ENCODE results near the gene C2orf80.

The C2orf80 gene

DNA sequence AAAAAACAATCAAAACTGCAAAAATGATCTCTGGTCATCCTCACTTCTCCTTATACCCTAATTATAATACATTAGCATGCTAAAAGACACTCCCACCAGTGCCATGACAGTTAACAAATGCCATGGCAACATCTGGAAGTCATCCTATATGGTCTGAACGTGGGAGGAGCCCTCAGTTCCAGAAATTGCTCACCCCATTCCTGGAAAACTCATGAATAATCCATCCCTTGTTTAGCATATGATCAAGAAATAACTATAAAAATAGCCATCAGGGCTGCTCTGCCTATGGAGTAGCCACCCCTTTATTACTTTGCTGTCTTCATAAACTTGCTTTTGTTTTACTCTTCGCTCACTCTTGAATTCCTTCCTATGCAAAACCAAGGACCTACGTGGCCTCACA, 5.7 kb upstream of the C2orf80 start:
- peaks cover 11% of the 10 kb centered on the region for H3K27me3 Mint-ChIP-seq
- no peak overlapping the region for H3K27ac Mint-ChIP-seq (ENCODE audit: low read depth)
- no peaks in the 10 kb centered on the region for H3K36me3 Mint-ChIP-seq (ENCODE audit: insufficient read depth)
- DNase-seq (ENCODE audit: low spot score in 2 of 2), result no peak
- H3K4me3 Mint-ChIP-seq, result no peak overlapping the region
- ATAC-seq (replicated peaks; ENCODE audit: extremely low read depth, poor library complexity, severe bottlenecking), result no peak
- H3K9me3 Mint-ChIP-seq, result no peaks in the 10 kb centered on the region
- no peaks in the 10 kb centered on the region for H3K4me1 Mint-ChIP-seq

DNA sequence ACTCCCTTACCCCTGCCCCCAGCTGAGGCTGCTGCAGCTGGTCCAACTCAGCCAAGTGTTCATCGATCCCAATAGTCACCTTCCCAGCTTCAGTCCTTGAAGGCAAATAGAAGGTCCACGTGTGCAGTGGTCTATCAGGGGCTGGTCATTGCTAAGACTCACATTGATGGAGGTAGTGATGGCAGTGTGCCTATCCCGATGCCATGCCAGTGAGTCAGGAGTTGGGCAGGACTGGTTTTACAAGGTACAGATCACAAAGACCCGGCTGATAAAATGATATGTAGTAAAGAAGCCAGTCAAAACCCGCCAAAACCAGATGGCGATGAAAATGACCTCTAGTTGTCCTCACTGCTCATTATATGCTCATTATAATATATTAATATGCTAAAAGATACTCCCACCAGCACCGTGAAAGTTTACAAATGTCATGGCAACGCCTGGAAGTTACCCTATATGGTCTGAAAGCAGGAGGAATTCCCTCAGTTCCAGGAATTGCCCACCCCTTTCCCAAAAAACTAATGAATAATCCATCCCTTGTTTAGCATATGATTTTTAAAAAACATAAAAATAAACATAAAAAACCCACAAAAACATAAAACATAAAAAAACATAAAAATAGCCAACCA, 2.9 kb upstream of the C2orf80 start:
- ATAC-seq (replicated peaks; ENCODE audit: extremely low read depth, poor library complexity, severe bottlenecking), result no peak

DNA sequence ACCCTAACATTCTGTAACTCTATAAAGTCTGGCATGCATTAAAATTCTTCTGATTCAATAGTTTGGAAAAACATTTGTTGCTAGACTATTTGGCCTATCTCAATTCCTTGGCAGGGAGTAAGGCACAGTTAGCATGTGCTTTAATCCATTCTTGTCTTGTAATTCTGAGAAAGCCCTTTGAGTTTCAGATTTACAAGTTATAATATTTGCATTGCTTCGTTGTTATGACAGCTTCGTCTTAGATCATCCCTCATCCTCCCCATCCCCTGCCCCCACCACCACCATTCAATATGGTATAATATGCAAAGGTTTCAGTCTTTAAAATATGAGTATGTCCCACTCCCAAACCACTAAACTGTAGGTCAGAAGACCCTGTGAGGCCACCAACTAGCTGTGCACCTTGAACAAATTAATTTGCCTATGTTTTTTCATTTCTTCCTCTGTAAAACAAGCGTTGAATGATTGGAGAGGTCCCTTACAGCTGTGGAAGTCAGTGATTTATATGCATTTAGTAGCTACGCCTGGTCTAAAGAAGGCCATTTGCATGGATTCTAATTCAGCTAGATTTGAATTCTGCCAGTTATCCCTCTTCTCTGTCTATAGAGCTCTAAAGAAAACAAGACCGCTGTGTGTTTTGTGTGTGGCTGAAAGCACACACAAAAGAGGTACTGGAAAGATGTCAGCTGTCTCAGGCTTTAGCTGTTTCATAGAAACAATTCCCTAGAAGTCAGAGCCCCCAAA, 591 bp downstream of the C2orf80 start:
- Mint-ChIP-seq H3K4me3 (no peak overlapping the region), H3K4me1 (no peaks in the 10 kb centered on the region), H3K9me3 (no peaks in the 10 kb centered on the region), H3K27ac (ENCODE audit: low read depth) (no peak overlapping the region), H3K36me3 (ENCODE audit: insufficient read depth) (no peaks in the 10 kb centered on the region), H3K27me3 (peaks cover 26% of the 10 kb centered on the region)
- DNase-seq (ENCODE audit: low spot score in 2 of 2) (no peak), ATAC-seq (replicated peaks; ENCODE audit: extremely low read depth, poor library complexity, severe bottlenecking) (no peak)

More for the DNA sequence above, 2.9 kb upstream of the C2orf80 start:
- Mint-ChIP-seq H3K27ac (ENCODE audit: low read depth) (no peak overlapping the region), H3K36me3 (ENCODE audit: insufficient read depth) (no peaks in the 10 kb centered on the region), H3K4me3 (no peak overlapping the region), H3K9me3 (no peaks in the 10 kb centered on the region), H3K27me3 (peaks cover 18% of the 10 kb centered on the region), H3K4me1 (no peaks in the 10 kb centered on the region)
- no peak for DNase-seq (ENCODE audit: low spot score in 2 of 2)

- Mint-ChIP-seq H3K27me3 (peaks cover 45% of the 10 kb centered on the region), H3K36me3 (ENCODE audit: insufficient read depth) (no peaks in the 10 kb centered on the region)
Measured at GRCh38 chr2:208186893-208187292, 2.9 kb downstream of the C2orf80 start.

GRCh38 chr2:208186465-208186864, 3.4 kb downstream of the C2orf80 start:
- H3K4me3 Mint-ChIP-seq, result no peak overlapping the region
- H3K27me3 Mint-ChIP-seq, result peaks cover 45% of the 10 kb centered on the region
- no peaks in the 10 kb centered on the region for H3K36me3 Mint-ChIP-seq (ENCODE audit: insufficient read depth)
- H3K27ac Mint-ChIP-seq (ENCODE audit: low read depth), result no peak overlapping the region
- ATAC-seq (replicated peaks; ENCODE audit: extremely low read depth, poor library complexity, severe bottlenecking) (no peak), DNase-seq (ENCODE audit: low spot score in 2 of 2) (no peak)
- H3K4me1 Mint-ChIP-seq, result no peaks in the 10 kb centered on the region
- no peaks in the 10 kb centered on the region for H3K9me3 Mint-ChIP-seq

More at GRCh38 chr2:208186893-208187292, 2.9 kb downstream of the C2orf80 start:
- Mint-ChIP-seq H3K27ac (ENCODE audit: low read depth) (no peak overlapping the region), H3K4me1 (no peaks in the 10 kb centered on the region), H3K4me3 (no peak overlapping the region), H3K9me3 (no peaks in the 10 kb centered on the region)
- DNase-seq (ENCODE audit: low spot score in 2 of 2), result no peak
- no peak for ATAC-seq (replicated peaks; ENCODE audit: extremely low read depth, poor library complexity, severe bottlenecking)

- ATAC-seq (replicated peaks; ENCODE audit: extremely low read depth, poor library complexity, severe bottlenecking) (no peak), DNase-seq (ENCODE audit: low spot score in 2 of 2) (no peak)
- H3K27me3 Mint-ChIP-seq, result peaks cover 35% of the 10 kb centered on the region
- no peak overlapping the region for H3K4me3 Mint-ChIP-seq
- no peaks in the 10 kb centered on the region for H3K9me3 Mint-ChIP-seq
- no peaks in the 10 kb centered on the region for H3K36me3 Mint-ChIP-seq (ENCODE audit: insufficient read depth)
- H3K4me1 Mint-ChIP-seq, result no peaks in the 10 kb centered on the region
- no peak overlapping the region for H3K27ac Mint-ChIP-seq (ENCODE audit: low read depth)
Measured at GRCh38 chr2:208183972-208184705, 5.7 kb downstream of the C2orf80 start.

DNA sequence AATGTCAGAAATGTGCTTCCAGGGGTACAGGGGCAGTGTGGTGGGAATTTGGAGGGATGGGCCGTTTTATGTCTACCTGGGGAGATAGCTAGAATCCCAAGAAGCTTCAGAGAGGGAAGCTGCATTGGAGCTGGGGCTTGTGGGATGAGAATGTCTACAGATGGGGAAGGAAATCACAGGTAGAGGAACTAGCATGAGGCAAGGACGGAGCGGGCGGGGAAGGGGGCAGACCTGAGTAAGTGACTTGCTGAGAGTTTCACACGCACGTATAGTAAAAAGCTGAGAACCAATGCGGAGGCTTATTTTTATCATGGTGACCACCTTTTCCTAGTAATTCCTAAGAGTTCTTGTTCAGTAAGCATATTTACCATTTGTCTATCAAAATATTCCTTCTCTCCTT, 6.3 kb downstream of the C2orf80 start:
- Mint-ChIP-seq H3K9me3 (no peaks in the 10 kb centered on the region), H3K36me3 (ENCODE audit: insufficient read depth) (no peaks in the 10 kb centered on the region), H3K27ac (ENCODE audit: low read depth) (no peak overlapping the region), H3K27me3 (peaks cover 35% of the 10 kb centered on the region), H3K4me1 (no peaks in the 10 kb centered on the region), H3K4me3 (no peak overlapping the region)
- ATAC-seq (replicated peaks; ENCODE audit: extremely low read depth, poor library complexity, severe bottlenecking) (no peak), DNase-seq (ENCODE audit: low spot score in 2 of 2) (no peak)

DNA sequence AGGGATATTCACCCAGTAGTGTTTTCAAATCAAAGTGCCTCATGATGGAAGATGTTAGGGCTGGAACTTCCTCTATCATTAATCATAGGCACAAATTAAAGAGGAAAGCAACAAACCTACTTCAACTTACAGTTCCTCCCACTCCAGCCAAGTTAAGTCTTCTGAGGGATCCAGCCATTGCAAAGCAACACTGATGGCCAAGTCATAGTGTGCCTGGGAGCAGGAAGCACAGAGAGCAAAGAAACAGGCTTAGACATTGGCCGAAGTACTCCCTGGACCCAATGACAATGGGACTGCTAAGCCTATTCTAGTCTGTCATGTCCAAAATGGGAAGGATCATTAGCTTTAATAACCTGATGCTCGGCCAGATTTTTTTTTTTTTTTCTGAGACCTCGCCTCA, 7.0 kb downstream of the C2orf80 start:
- ATAC-seq (replicated peaks; ENCODE audit: extremely low read depth, poor library complexity, severe bottlenecking) (no peak), DNase-seq (ENCODE audit: low spot score in 2 of 2) (no peak)
- H3K36me3 Mint-ChIP-seq (ENCODE audit: insufficient read depth), result no peaks in the 10 kb centered on the region
- H3K27me3 Mint-ChIP-seq, result peaks cover 35% of the 10 kb centered on the region
- H3K27ac Mint-ChIP-seq (ENCODE audit: low read depth), result no peak overlapping the region
- H3K4me1 Mint-ChIP-seq, result no peaks in the 10 kb centered on the region
- no peaks in the 10 kb centered on the region for H3K9me3 Mint-ChIP-seq
- no peak overlapping the region for H3K4me3 Mint-ChIP-seq

DNA sequence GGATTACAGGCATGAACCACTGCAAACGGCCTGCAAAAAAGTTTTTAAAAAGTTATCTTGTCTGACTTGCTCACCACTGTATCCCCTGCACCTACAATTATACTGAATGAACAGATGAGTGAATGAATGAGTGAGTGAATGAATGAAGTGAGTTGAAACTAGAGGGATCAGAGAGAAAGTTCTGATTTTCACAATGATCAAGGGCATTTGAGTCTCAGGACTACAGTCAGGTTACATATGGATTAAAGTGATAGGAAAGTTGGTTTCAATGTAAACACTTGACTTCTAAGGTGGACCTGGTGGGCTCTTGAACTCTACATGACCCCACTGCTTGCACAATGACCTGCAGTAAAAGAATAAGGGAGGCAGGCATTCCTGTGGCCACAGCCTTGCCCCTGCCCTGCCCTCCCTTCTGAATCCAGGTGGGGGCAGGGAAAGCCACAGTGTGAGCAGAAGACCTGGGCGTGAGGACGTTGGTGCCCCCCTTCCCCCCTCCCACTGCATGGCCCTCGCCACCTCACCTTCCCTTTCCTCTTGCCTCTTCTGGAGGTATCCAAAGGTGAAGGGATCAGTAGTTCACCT, 10.7 kb downstream of the C2orf80 start:
- Mint-ChIP-seq H3K27ac (ENCODE audit: low read depth) (no peak overlapping the region), H3K27me3 (peaks cover 22% of the 10 kb centered on the region), H3K9me3 (no peaks in the 10 kb centered on the region), H3K4me1 (no peaks in the 10 kb centered on the region), H3K36me3 (ENCODE audit: insufficient read depth) (peaks cover 3% of the 10 kb centered on the region), H3K4me3 (no peak overlapping the region)
- ATAC-seq (replicated peaks; ENCODE audit: extremely low read depth, poor library complexity, severe bottlenecking) (no peak), DNase-seq (ENCODE audit: low spot score in 2 of 2) (no peak)

GRCh38 chr2:208175840-208176153, 14.0 kb downstream of the C2orf80 start:
- H3K9me3 Mint-ChIP-seq, result no peaks in the 10 kb centered on the region
- peaks cover 28% of the 10 kb centered on the region for H3K27me3 Mint-ChIP-seq
- H3K27ac Mint-ChIP-seq (ENCODE audit: low read depth), result no peak overlapping the region
- H3K4me3 Mint-ChIP-seq, result no peak overlapping the region
- DNase-seq (ENCODE audit: low spot score in 2 of 2) (no peak), ATAC-seq (replicated peaks; ENCODE audit: extremely low read depth, poor library complexity, severe bottlenecking) (no peak)
- peaks cover 3% of the 10 kb centered on the region for H3K36me3 Mint-ChIP-seq (ENCODE audit: insufficient read depth)
- H3K4me1 Mint-ChIP-seq, result no peaks in the 10 kb centered on the region

DNA sequence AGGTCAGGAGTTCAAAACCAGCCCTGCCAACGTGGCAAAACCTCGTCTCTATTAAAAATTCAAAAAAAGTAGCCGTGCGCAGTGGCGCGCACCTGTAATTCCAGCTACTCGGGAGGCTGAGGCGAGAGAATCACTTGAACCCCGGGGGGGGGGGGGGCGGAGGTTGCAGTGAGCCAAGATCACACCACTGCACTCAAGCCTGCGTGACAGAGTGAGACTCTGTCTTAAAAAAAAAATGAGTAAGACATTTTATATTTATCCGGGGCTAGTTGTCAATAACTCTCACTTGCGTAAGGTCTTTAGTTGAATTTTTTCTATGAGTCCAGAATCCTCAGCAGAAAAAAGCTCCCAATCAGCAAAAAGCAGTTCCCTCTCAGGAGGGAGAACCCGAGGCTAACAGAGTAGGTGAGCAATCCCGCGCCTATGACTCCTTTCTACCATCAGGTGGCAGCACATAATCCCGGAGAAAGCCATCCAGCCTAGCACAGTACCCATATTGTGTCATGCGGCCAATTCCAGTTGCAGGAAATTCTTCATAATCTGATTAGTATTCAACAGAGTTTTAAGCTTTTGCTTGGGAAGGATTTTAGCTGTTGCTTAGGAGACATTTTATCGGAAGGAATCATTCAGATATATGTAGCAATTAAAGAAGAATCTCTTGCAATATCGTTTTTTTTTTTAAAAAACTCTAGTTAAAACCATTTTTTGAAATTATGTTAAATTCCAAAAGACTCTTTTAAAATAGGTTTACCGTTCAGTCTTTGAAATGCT, 14.6 kb downstream of the C2orf80 start:
- Mint-ChIP-seq H3K4me1 (no peaks in the 10 kb centered on the region), H3K27ac (ENCODE audit: low read depth) (no peak overlapping the region), H3K27me3 (peaks cover 33% of the 10 kb centered on the region), H3K36me3 (ENCODE audit: insufficient read depth) (peaks cover 3% of the 10 kb centered on the region), H3K4me3 (no peak overlapping the region), H3K9me3 (no peaks in the 10 kb centered on the region)
- peak; percentile 87 for ATAC-seq (replicated peaks; ENCODE audit: extremely low read depth, poor library complexity, severe bottlenecking)
- peak; percentile 23 to 28 for DNase-seq (ENCODE audit: low spot score in 2 of 2)

- Mint-ChIP-seq H3K4me1 (no peaks in the 10 kb centered on the region), H3K27me3 (peaks cover 40% of the 10 kb centered on the region), H3K4me3 (no peak overlapping the region), H3K36me3 (ENCODE audit: insufficient read depth) (peaks cover 3% of the 10 kb centered on the region), H3K27ac (ENCODE audit: low read depth) (no peak overlapping the region), H3K9me3 (no peaks in the 10 kb centered on the region)
- ATAC-seq (replicated peaks; ENCODE audit: extremely low read depth, poor library complexity, severe bottlenecking), result no peak
- DNase-seq (ENCODE audit: low spot score in 2 of 2), result no peak
Measured at GRCh38 chr2:208174144-208174543, 15.7 kb downstream of the C2orf80 start.
